T-cell (primary cell): Measurements from ENCODE around the gene SLCO3A1. TPM values are rescaled to one million over a fixed set of nuclear protein-coding genes. Genes with fewer than 3 reads are reported as not detected.

ENCODE experiments used
- ATAC-seq, 4 experiments: fragments of 200-7000 bp in 3 of 4; fragments of 150-1000 bp in 1 of 4; cut with Tn5 transposase; replicated peaks in 1 of 4; 1 replicate in 3 of 4; 2 replicates in 1 of 4; pipeline ENCODE4 v1.10.0; 2021; ENCODE audit warnings: moderate library complexity in 3 of 4, mild to moderate bottlenecking in 2 of 4, moderate number of reproducible peaks in 1 of 4
- CTCF ChIA-PET, 2 donors: fragments of 300-600 bp; sonication (Branson Sonifier 250); formaldehyde crosslinking; loops; one replicate each; lab custom pipeline; 2022; ENCODE audit warnings: antibody characterized with exemption in 2 of 2; lab: Charles Lee
- POLR2A ChIA-PET, 2 donors: fragments of 300-600 bp; sonication (Branson Sonifier 250); formaldehyde crosslinking; loops; one replicate each; lab custom pipeline; 2022; ENCODE audit warnings: antibody characterized with exemption in 2 of 2; lab: Charles Lee
- DNase-seq, 35 experiments: peaks; one replicate each; pipeline versions ENCODE4 v3.0.0 to v3.0.0-alpha.2; 2013 to 2023
- H3K27ac ChIP-seq: one replicate; pipeline ENCODE4 v1.5.1; 2013; ENCODE audit warnings: low read length
- H3K27me3 ChIP-seq, 2 experiments: replicated peaks in 1 of 2; 1 replicate in 1 of 2; 2 replicates in 1 of 2; pipeline versions ENCODE4 v1.6.1 to v1.7.0; 2013; ENCODE audit warnings: low read length in 1 of 2, mixed read lengths in 1 of 2; ENCODE audit not compliant: control insufficient read depth in 2 of 2, insufficient read depth in 2 of 2; ENCODE audit errors: extremely low read depth in 1 of 2
- H3K36me3 ChIP-seq, 2 donors: 1 replicate in 1 of 2; 2 replicates in 1 of 2; pipeline versions ENCODE4 v1.6.1 to v1.7.0; 2013; ENCODE audit warnings: low read length in 1 of 2; ENCODE audit not compliant: control insufficient read depth in 2 of 2, insufficient read depth in 1 of 2; ENCODE audit errors: extremely low read depth in 1 of 2
- H3K4me1 ChIP-seq, 2 experiments: 1 replicate in 1 of 2; 2 replicates in 1 of 2; pipeline versions ENCODE4 v1.6.1 to v1.7.0; 2013; ENCODE audit warnings: low read length in 2 of 2, mixed read lengths in 1 of 2; ENCODE audit not compliant: insufficient read depth in 2 of 2, control insufficient read depth in 1 of 2; ENCODE audit errors: extremely low read depth in 1 of 2
- H3K4me3 ChIP-seq, 2 donors: 1 replicate in 1 of 2; 2 replicates in 1 of 2; pipeline versions ENCODE4 v1.5.1 to v1.7.0; 2013; ENCODE audit warnings: mild to moderate bottlenecking in 2 of 2, low read length in 1 of 2, moderate library complexity in 1 of 2; ENCODE audit not compliant: control insufficient read depth in 1 of 2; ENCODE audit errors: extremely low read depth in 1 of 2
- H3K9me3 ChIP-seq: 2 replicates; pipeline ENCODE4 v1.7.0; 2013
- H3K27ac Mint-ChIP-seq, 2 donors: one replicate each; pipeline ENCODE4 v1.8.0; 2020 to 2021; ENCODE audit warnings: mild to moderate bottlenecking in 2 of 2, mixed read lengths in 2 of 2
- H3K27me3 Mint-ChIP-seq, 2 donors: one replicate each; pipeline ENCODE4 v1.8.0; 2021 to 2022; ENCODE audit warnings: mixed read lengths in 2 of 2
- H3K36me3 Mint-ChIP-seq: one replicate; pipeline ENCODE4 v1.8.0; 2021; ENCODE audit warnings: mixed read lengths
- H3K4me1 Mint-ChIP-seq, 3 donors: one replicate each; pipeline ENCODE4 v1.8.0; 2020 to 2022; ENCODE audit warnings: mixed read lengths in 3 of 3, mild to moderate bottlenecking in 1 of 3
- H3K4me3 Mint-ChIP-seq, 3 donors: one replicate each; pipeline ENCODE4 v1.8.0; 2020 to 2022; ENCODE audit warnings: mild to moderate bottlenecking in 3 of 3, mixed read lengths in 3 of 3, moderate library complexity in 3 of 3
- H3K9me3 Mint-ChIP-seq, 3 donors: one replicate each; pipeline ENCODE4 v1.8.0; 2020 to 2022; ENCODE audit warnings: mixed read lengths in 3 of 3
- WGBS: methylation state at CpG from one replicate; pipeline ENCODE4 v1.1.5; 2013; ENCODE audit warnings: missing lambda C conversion rate; ENCODE audit not compliant: insufficient coverage; 5-methylcytosine and 5-hydroxymethylcytosine counted together
- total RNA-seq, 35 experiments: library from RNA in 6 of 35; stranded (reverse) in 6 of 35; fragments of 120-200 nt in 1 of 35; gene quantifications; one replicate each; pipeline versions ENCODE4 v1.2.1 to v1.2.4 and lab custom pipeline; 2013 to 2026

SLCO3A1 gene
- total RNA-seq, 5 donors from 2014 or later (not counting 1 experiment from before 2014, with no cell fraction given), result 26.2 to 52.2 (median 38.7) TPM

DNA sequence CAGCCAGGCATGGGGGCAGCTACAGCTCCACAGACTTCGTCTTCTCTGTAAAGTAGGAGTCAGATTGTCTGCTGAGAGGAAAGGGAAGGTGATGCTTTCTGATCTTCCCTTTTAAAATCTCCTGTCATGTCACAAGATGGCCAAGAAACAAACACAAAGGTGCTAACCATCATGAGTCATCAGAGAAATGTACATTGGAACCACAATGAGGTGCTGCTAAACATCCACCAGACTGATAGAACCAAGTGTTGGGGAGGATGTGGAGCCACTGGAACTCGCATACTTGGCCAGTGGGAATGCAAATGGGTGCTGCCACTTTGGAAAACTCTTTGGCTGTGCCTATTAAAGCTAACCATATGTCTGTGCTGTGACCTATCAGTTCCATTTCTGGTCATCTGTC lies 268.8 kb downstream of the SLCO3A1 start:
- Histone ChIP-seq H3K27me3 (no peaks in the 10 kb centered on the region), H3K4me3 (no peak overlapping the region), H3K4me1 (no peaks in the 10 kb centered on the region), H3K9me3 (no peaks in the 10 kb centered on the region), H3K36me3 (peaks cover 0 to 41% of the 10 kb centered on the region in 2 donors), H3K27ac (no peak overlapping the region)
- ChIA-PET POLR2A (no interaction called here), CTCF (no interaction called here)
- H3K4me3 Mint-ChIP-seq, result no peak overlapping the region
- no peak for ATAC-seq
- WGBS, result 0% methylated on average over 1 of the region's 2 CpGs
- no peaks in the 10 kb centered on the region for H3K4me1 Mint-ChIP-seq
- no peaks in the 10 kb centered on the region for H3K27me3 Mint-ChIP-seq
- peaks cover 0 to 10% (median 6%) of the 10 kb centered on the region in 3 donors for H3K9me3 Mint-ChIP-seq
- H3K27ac Mint-ChIP-seq, result no peak overlapping the region
- H3K36me3 Mint-ChIP-seq, result peaks cover 82% of the 10 kb centered on the region
- no peak for DNase-seq

- Mint-ChIP-seq H3K4me3 (no peak overlapping the region), H3K27ac (no peak overlapping the region), H3K36me3 (peaks cover 88% of the 10 kb centered on the region), H3K27me3 (no peaks in the 10 kb centered on the region), H3K4me1 (peaks cover 0 to 2% (median 0%) of the 10 kb centered on the region in 3 donors), H3K9me3 (peaks cover 0 to 10% (median 6%) of the 10 kb centered on the region in 3 donors)
- DNase-seq (no peak), ATAC-seq (no peak)
- no peaks in the 10 kb centered on the region for H3K27me3 ChIP-seq
- no peak overlapping the region for H3K4me3 ChIP-seq
- no peak overlapping the region for H3K27ac ChIP-seq
- H3K4me1 ChIP-seq, result no peaks in the 10 kb centered on the region
- peaks cover 0 to 43% of the 10 kb centered on the region in 2 donors for H3K36me3 ChIP-seq
- H3K9me3 ChIP-seq, result no peaks in the 10 kb centered on the region
- ChIA-PET CTCF (no interaction called here), POLR2A (no interaction called here)
- WGBS, result 93% methylated on average over 3 of the region's 6 CpGs
Observed at GRCh38 chr15:92123962-92124656, 270.6 kb downstream of the SLCO3A1 start.

DNA sequence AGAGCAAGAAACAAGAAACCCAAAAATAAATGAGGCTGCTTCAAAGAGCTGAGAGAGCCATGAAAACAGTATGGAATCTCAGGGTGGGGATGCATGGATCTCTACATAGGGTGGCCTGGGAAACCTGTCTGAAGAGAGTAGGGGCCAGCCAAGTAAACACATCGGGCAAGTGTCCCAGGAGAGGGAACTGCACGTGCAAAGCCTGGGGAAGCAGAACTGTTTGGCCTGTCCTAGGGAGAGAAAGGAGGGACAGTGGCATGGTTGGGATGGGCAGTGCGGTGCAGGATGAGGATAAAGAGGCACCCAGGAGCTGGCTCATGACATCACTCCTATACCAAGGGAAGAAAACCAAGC lies 271.1 kb downstream of the SLCO3A1 start:
- ATAC-seq (no peak), DNase-seq (no peak)
- Histone ChIP-seq H3K4me3 (no peak overlapping the region), H3K4me1 (no peaks in the 10 kb centered on the region), H3K9me3 (no peaks in the 10 kb centered on the region), H3K27ac (no peak overlapping the region), H3K27me3 (no peaks in the 10 kb centered on the region), H3K36me3 (peaks cover 0 to 48% of the 10 kb centered on the region in 2 donors)
- Mint-ChIP-seq H3K4me1 (peaks cover 0 to 4% (median 0%) of the 10 kb centered on the region in 3 donors), H3K27me3 (no peaks in the 10 kb centered on the region), H3K27ac (no peak overlapping the region), H3K36me3 (peaks cover 88% of the 10 kb centered on the region), H3K9me3 (peaks cover 0 to 10% (median 6%) of the 10 kb centered on the region in 3 donors), H3K4me3 (no peak overlapping the region)
- 100% methylated on average over 1 of the region's 3 CpGs for WGBS
- ChIA-PET POLR2A (no interaction called here), CTCF (interaction anchor here in 1 of 2 donors (0.6 kb wide), 1 partner anchor 374 kb away, joined by 3 read pairs; no protein-coding TSS in a partner anchor)

DNA sequence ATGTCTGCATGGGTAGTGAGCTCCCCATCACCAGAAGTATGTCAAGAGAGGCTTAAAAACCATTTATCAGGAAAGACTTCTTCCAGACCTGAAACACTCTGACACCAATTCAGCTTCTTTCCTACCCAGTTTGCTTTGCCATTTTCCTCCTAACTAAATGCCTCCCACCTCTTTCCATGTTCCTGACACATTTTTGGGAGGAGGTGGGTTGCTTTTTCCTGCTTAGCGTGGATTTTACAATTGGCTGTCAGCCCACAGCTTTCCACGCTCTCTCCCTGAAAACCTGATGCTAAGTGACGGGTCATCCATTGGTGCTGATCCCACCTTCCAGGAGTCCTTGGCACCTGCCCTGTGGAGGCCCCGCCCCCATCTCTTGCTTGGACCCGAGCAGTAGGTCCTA lies 275.3 kb downstream of the SLCO3A1 start:
- Mint-ChIP-seq H3K36me3 (peaks cover 81% of the 10 kb centered on the region), H3K4me1 (peaks cover 0 to 4% (median 0%) of the 10 kb centered on the region in 3 donors), H3K4me3 (no peak overlapping the region), H3K27me3 (no peaks in the 10 kb centered on the region), H3K27ac (no peak overlapping the region), H3K9me3 (no peaks in the 10 kb centered on the region)
- DNase-seq (no peak), ATAC-seq (no peak)
- peaks cover 0 to 39% of the 10 kb centered on the region in 2 donors for H3K36me3 ChIP-seq
- CTCF ChIA-PET, result no interaction called here
- no peaks in the 10 kb centered on the region for H3K4me1 ChIP-seq
- POLR2A ChIA-PET, result no interaction called here
- no peaks in the 10 kb centered on the region for H3K9me3 ChIP-seq
- H3K27ac ChIP-seq, result no peak overlapping the region
- 91% methylated on average over 5 of the region's 5 CpGs for WGBS
- H3K27me3 ChIP-seq, result peaks cover 0 to 2% of the 10 kb centered on the region in 2 experiments
- H3K4me3 ChIP-seq, result no peak overlapping the region

DNA sequence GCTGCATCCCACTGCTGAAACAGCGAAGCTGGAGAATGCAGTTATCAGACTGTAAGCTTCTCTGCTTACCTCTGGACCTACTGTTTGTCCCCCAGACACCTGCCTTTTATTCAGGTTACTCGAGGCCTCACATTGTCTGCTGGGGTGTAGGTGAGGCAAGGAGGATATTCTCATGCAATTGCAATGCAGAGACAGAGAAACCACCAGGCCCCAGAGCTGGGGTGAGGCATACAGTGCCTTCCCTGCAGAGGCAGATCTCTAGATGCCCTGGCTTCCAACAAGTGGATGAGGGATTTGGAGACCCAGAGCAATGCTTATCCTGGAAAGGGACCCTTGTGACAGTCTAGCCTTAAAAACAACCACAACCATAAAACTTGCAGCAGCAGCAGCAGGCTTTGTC lies 276.7 kb downstream of the SLCO3A1 start:
- no peak overlapping the region for H3K27ac Mint-ChIP-seq
- H3K4me3 Mint-ChIP-seq, result no peak overlapping the region
- H3K9me3 ChIP-seq, result no peaks in the 10 kb centered on the region
- ChIA-PET CTCF (no interaction called here), POLR2A (no interaction called here)
- H3K36me3 ChIP-seq, result peaks cover 0 to 34% of the 10 kb centered on the region in 2 donors
- no peak overlapping the region for H3K27ac ChIP-seq
- H3K9me3 Mint-ChIP-seq, result no peaks in the 10 kb centered on the region
- peaks cover 0 to 15% (median 6%) of the 10 kb centered on the region in 3 donors for H3K4me1 Mint-ChIP-seq
- H3K4me3 ChIP-seq, result no peak overlapping the region
- H3K27me3 ChIP-seq, result peaks cover 0 to 2% of the 10 kb centered on the region in 2 experiments
- ATAC-seq, result no peak
- H3K4me1 ChIP-seq, result no peaks in the 10 kb centered on the region
- H3K36me3 Mint-ChIP-seq, result peaks cover 81% of the 10 kb centered on the region
- no peak for DNase-seq
- 100% methylated on average over 1 of the region's 2 CpGs for WGBS
- no peaks in the 10 kb centered on the region for H3K27me3 Mint-ChIP-seq

DNA sequence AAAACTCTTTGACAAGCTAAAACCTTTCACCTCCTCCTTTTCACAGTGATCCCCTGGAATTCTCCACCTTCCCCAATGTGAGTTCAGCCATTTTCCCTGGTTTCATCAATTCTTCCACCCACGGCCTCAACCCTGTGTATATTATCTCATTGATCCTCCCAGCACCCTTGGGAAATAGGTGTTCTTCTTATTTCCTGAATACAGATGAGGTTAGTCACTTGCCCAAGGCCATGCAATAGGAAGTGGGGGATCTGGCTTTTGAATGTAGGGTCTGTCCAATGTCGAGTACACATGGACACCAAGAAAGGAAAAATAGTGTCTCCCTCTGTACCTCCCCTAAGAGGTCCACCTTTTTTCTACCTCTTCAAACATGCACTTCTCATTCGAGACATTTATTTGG lies 277.4 kb downstream of the SLCO3A1 start:
- Mint-ChIP-seq H3K36me3 (peaks cover 83% of the 10 kb centered on the region), H3K4me1 (peaks cover 0 to 20% (median 10%) of the 10 kb centered on the region in 3 donors), H3K27me3 (no peaks in the 10 kb centered on the region), H3K27ac (no peak overlapping the region), H3K4me3 (no peak overlapping the region), H3K9me3 (no peaks in the 10 kb centered on the region)
- Histone ChIP-seq H3K36me3 (peaks cover 0 to 32% of the 10 kb centered on the region in 2 donors), H3K4me3 (no peak overlapping the region), H3K9me3 (no peaks in the 10 kb centered on the region), H3K27me3 (peaks cover 0 to 2% of the 10 kb centered on the region in 2 experiments), H3K4me1 (no peaks in the 10 kb centered on the region), H3K27ac (no peak overlapping the region)
- ATAC-seq (no peak), DNase-seq (no peak)
- POLR2A ChIA-PET, result interaction anchor here in 1 of 2 donors (0.6 kb wide), 1 partner anchor 888 kb away, joined by 9 read pairs; no protein-coding TSS in a partner anchor
- CTCF ChIA-PET, result no interaction called here
- WGBS, result no CpG with 5 or more reads among the region's 3 CpGs
